Endothelial cell of umbilical vein (primary cell): ENCODE data around the gene TBC1D30.

ENCODE experiments used
- EZH2 ChIP-seq: IDR thresholded peaks from 2 replicates; pipeline ENCODE4 v1.6.1; 2012; ENCODE audit warnings: borderline replicate concordance, low read depth, mild to moderate bottlenecking, moderate library complexity, low read length, inconsistent platforms; ENCODE audit not compliant: severe bottlenecking
- FOS ChIP-seq: IDR thresholded peaks from 2 replicates; pipeline ENCODE4 v1.6.1; 2011; ENCODE audit warnings: mild to moderate bottlenecking, low read length, moderate library complexity, borderline replicate concordance; ENCODE audit not compliant: insufficient read depth
- MYC ChIP-seq: IDR thresholded peaks from one replicate; pipeline ENCODE4 v1.6.1; 2011; ENCODE audit warnings: mild to moderate bottlenecking, low read depth, low read length
- POLR2A ChIP-seq: IDR thresholded peaks from 2 replicates; pipeline ENCODE4 v1.6.1; 2012; ENCODE audit warnings: low read depth, mild to moderate bottlenecking, control low read depth, low read length
- POLR2AphosphoS5 ChIP-seq: IDR thresholded peaks from 2 replicates; pipeline ENCODE4 v1.6.1; 2012; ENCODE audit warnings: low read depth, mild to moderate bottlenecking, control low read depth, low read length, moderate library complexity; ENCODE audit not compliant: insufficient read depth
- TF ChIP-seq, protein P1 (sequence below), 2 donors: IDR thresholded peaks; 1 replicate in 1 of 2; 2 replicates in 1 of 2; pipeline ENCODE4 v1.5.1; 2011; ENCODE audit warnings: low read length in 2 of 2, mild to moderate bottlenecking in 2 of 2, moderate library complexity in 2 of 2, control low read depth in 1 of 2, inconsistent platforms in 1 of 2, low read depth in 1 of 2; ENCODE audit not compliant: insufficient read depth in 1 of 2; ENCODE audit errors: extremely low read depth in 1 of 2
- TF ChIP-seq, protein P2 (sequence below): IDR thresholded peaks from 2 replicates; pipeline ENCODE4 v1.6.1; 2011; ENCODE audit not compliant: insufficient read depth, insufficient read length

DNA sequence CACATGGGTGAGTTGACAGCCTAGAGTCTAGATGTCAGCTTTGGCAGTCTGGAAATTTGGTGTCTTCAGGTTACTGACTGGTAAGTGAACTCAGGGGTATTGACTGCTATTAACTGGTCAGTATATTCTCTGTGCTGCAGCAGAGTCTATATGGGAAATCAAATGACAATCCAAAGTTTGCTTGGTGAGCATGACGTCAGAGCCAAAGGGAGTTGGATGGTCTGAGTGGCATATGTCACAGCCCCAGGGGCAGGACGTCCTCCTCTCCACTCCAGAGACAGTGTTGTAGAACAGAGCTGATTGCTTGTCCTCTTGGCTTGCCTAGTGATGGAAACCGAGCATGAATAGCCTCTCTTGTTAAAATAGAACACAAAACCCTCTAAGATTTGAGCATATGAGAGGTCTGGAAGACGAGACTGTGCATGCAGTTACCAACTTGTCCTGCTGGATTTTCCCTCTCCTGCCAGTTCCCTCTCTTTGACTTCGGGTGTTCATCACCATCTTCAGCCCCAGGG lies 3.3 kb upstream of the TBC1D30 start:
- TF ChIP-seq POLR2AphosphoS5 = no peak
- TF ChIP-seq, protein P1, sequence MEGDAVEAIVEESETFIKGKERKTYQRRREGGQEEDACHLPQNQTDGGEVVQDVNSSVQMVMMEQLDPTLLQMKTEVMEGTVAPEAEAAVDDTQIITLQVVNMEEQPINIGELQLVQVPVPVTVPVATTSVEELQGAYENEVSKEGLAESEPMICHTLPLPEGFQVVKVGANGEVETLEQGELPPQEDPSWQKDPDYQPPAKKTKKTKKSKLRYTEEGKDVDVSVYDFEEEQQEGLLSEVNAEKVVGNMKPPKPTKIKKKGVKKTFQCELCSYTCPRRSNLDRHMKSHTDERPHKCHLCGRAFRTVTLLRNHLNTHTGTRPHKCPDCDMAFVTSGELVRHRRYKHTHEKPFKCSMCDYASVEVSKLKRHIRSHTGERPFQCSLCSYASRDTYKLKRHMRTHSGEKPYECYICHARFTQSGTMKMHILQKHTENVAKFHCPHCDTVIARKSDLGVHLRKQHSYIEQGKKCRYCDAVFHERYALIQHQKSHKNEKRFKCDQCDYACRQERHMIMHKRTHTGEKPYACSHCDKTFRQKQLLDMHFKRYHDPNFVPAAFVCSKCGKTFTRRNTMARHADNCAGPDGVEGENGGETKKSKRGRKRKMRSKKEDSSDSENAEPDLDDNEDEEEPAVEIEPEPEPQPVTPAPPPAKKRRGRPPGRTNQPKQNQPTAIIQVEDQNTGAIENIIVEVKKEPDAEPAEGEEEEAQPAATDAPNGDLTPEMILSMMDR (IDR thresholded peaks at IDR 0.05; ENCODE audit: extremely low read depth in 1 of 2, insufficient read depth in 1 of 2, low read depth in 1 of 2, low read length in 2 of 2) = no peak
- TF ChIP-seq EZH2 = no peak
- no peak for TF ChIP-seq POLR2A
- TF ChIP-seq, protein P2, sequence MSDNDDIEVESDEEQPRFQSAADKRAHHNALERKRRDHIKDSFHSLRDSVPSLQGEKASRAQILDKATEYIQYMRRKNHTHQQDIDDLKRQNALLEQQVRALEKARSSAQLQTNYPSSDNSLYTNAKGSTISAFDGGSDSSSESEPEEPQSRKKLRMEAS = no peak
- no peak for TF ChIP-seq MYC
- TF ChIP-seq FOS = no peak
